Lower leg skin (tissue), 4 donors: ENCODE results near the gene TTC5. TPM values are rescaled to one million over a fixed set of nuclear protein-coding genes. Genes with fewer than 3 reads are reported as not detected.

ENCODE experiments used
- DNase-seq, 2 donors: peaks; one replicate each; pipeline ENCODE4 v3.0.0-alpha.2; 2019; ENCODE audit warnings: low spot score in 2 of 2
- H3K4me3 ChIP-seq: fragments of 200-600 bp; sonication (generic); 2 replicates; pipeline ENCODE4 v1.5.1; 2017; ENCODE audit warnings: mild to moderate bottlenecking, low read depth; ENCODE audit not compliant: poor library complexity, severe bottlenecking
- POLR2A ChIP-seq, 2 donors: fragments of 450-650 bp; IDR thresholded peaks; one replicate each; pipeline ENCODE4 v1.6.1; 2016 to 2017; ENCODE audit warnings: antibody characterized with exemption in 2 of 2, mild to moderate bottlenecking in 1 of 2, moderate library complexity in 1 of 2
- WGBS, 2 donors: methylation state at CpG; one replicate each; pipeline ENCODE4 v1.1.5; 2018; 5-methylcytosine and 5-hydroxymethylcytosine counted together
- intact Hi-C: fragments of 100-400 bp; cut with DNase I; formaldehyde crosslinking; loops from one replicate; pipeline ENCODE4 v1.15.0; 2023; ENCODE audit warnings: low total_unique reads
- total RNA-seq, 4 donors: library from RNA; depleted of rRNA; stranded (reverse); fragments of >200 nt; gene quantifications; one replicate each; pipeline ENCODE4 v1.1.0, GENCODE V29; 2016
- TF ChIP-seq, protein P1 (sequence below), 3 donors: fragments of 450-650 bp; IDR thresholded peaks; one replicate each; pipeline ENCODE4 v1.5.1; 2016; ENCODE audit warnings: antibody characterized with exemption in 3 of 3, mild to moderate bottlenecking in 3 of 3, moderate library complexity in 2 of 3

Gene TTC5
- total RNA-seq, 4 donors from 2014 or later: 8.3 to 23.9 (median 13.8) TPM

DNA sequence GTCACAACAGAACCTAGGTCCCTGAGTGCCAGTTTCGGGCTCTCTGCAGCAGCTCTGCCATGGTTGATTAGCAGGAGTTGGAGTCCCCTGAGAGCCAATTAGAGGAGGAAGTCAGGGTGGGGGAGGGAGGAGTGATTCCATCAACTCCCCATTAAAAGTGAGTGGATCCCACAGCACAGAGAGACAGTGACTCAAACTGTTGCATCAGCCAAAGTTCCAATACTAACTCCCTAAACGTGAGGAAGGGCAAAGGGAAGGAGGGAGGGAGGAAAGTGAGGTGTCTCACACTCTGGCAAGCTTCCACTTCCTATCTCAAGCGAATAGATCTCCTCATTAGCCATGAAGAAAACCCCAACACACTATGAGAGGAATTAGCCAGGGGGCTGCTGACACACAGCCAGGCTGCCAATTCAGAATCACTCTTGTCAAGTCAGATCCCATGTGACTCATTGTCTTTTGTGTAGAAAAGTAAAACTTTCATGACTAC lies 43.1 kb downstream of the TTC5 start:
- no peak for DNase-seq
- intact Hi-C loops: no loop called here
- H3K4me3 ChIP-seq: no peak overlapping the region
- TF ChIP-seq, protein P1, sequence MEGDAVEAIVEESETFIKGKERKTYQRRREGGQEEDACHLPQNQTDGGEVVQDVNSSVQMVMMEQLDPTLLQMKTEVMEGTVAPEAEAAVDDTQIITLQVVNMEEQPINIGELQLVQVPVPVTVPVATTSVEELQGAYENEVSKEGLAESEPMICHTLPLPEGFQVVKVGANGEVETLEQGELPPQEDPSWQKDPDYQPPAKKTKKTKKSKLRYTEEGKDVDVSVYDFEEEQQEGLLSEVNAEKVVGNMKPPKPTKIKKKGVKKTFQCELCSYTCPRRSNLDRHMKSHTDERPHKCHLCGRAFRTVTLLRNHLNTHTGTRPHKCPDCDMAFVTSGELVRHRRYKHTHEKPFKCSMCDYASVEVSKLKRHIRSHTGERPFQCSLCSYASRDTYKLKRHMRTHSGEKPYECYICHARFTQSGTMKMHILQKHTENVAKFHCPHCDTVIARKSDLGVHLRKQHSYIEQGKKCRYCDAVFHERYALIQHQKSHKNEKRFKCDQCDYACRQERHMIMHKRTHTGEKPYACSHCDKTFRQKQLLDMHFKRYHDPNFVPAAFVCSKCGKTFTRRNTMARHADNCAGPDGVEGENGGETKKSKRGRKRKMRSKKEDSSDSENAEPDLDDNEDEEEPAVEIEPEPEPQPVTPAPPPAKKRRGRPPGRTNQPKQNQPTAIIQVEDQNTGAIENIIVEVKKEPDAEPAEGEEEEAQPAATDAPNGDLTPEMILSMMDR (IDR thresholded peaks at IDR 0.05): no peak
- no peak for TF ChIP-seq POLR2A (IDR thresholded peaks at IDR 0.05)
- WGBS, 2 donors: 35 to 38% methylated on average over 3 of the region's 3 CpGs

DNA sequence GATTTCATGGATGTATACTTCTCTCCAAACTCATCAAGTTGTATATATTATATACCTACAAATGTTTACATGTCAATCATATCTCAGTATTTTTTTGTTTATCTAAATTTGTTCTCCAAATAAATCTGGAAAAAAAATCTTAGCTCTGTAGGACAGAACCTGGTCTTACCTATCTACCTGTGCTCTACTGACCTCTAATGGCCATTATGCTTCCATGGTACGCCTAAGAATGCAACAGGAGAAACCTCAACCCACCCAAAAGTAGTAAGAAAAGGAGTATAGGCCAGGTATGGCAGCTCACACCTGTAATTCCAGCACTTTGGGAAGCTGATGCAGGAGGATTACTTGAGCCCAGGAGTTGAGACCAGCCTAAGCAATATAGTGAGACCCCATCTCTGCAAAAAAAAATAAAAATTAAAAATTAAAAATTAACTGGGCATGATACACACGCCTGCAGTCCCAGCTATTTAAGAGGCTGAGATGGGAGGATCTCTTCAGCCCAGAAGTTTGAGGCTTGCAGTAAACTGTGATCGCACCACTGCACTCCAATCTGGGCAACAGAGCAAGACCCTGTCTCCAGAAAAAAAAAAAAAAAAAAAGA lies 58.0 kb downstream of the TTC5 start:
- intact Hi-C loops: no loop called here
- TF ChIP-seq, protein P1 (IDR thresholded peaks at IDR 0.05): no peak
- TF ChIP-seq POLR2A (IDR thresholded peaks at IDR 0.05): no peak
- no peak for DNase-seq
- no peak overlapping the region for H3K4me3 ChIP-seq
- WGBS, 2 donors: 67 to 70% methylated on average over 3 of the region's 3 CpGs

Other genes with a start within 250 kb of the TTC5 start
- not detected for gene OR4L1, start 245.9 kb downstream of the TTC5 start, total RNA-seq
- not detected for gene OR4K17, start 195.2 kb downstream of the TTC5 start, total RNA-seq
- not detected for gene OR4N5, start 167.1 kb downstream of the TTC5 start, total RNA-seq
- not detected for gene OR11G2, start 115.1 kb downstream of the TTC5 start, total RNA-seq
- gene OR11H6, start 82.2 kb downstream of the TTC5 start, total RNA-seq: not detected
- not detected for gene OR11H7, start 77.0 kb downstream of the TTC5 start, total RNA-seq
- not detected for gene OR11H4, start 66.7 kb downstream of the TTC5 start, total RNA-seq
- 10 to 100 TPM; 39.1 to 58.1 (median 50.4) TPM for gene CCNB1IP1, start 27.3 kb upstream of the TTC5 start, total RNA-seq
- gene PARP2, start 37.7 kb upstream of the TTC5 start, total RNA-seq: 10 to 100 TPM in 3 of 4 donors, 1 to 10 TPM in 1; 7.9 to 20.4 (median 13.0) TPM
- gene TEP1, start 107.5 kb upstream of the TTC5 start, total RNA-seq: 10 to 100 TPM; 19.5 to 30.5 (median 23.6) TPM
- 1 to 10 TPM in 1 of 4 donors, under 1 TPM in 2, not detected in 1; 0.12 to 1.2 (median 0.36) TPM for gene KLHL33, start 130.2 kb upstream of the TTC5 start, total RNA-seq
- 10 to 100 TPM; 13.8 to 54.5 (median 35.8) TPM for gene OSGEP, start 148.9 kb upstream of the TTC5 start, total RNA-seq
- gene APEX1, start 149.3 kb upstream of the TTC5 start, total RNA-seq: 100 to 1,000 TPM; 107 to 217 (median 119) TPM
- 10 to 100 TPM; 26.0 to 34.6 (median 27.6) TPM for gene PIP4P1, start 155.5 kb upstream of the TTC5 start, total RNA-seq
- 10 to 100 TPM; 23.0 to 48.8 (median 36.2) TPM for gene PNP, start 163.5 kb upstream of the TTC5 start, total RNA-seq
- gene RNASE10, start 199.6 kb upstream of the TTC5 start, total RNA-seq: not detected